DMS53 treated with DMSO at 0.1 percent for 48 hours (cell line): Measurements from ENCODE around the gene DCAF8.

Source experiments
- DNase-seq: peaks from one replicate; lab custom pipeline; 2025; ENCODE audit not compliant: unreplicated experiment; lab: John Stamatoyannopoulos, UW

The DCAF8 gene

DNA sequence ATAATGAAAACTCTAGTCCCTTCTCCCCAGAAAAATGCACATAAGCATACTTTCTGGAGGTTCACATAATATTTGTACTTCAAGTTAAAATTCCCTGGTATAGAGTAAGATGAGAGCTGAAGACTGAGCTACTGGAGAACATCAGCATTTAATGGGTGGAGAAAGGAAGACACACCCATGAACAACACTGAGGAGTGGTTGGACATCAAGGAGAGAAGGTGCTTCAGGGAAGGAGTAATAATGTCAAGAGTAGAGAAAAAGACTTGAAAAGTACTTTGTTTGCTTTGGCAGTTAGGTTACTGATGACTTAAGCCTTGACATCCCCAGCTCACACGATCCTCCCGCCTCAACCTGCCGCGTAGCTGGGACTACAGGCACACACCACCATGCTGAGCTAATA lies 35.3 kb downstream of the DCAF8 start:
- DNase-seq = no peak

GRCh38 chr1:160226623-160227022 lies 35.7 kb downstream of the DCAF8 start:
- no peak for DNase-seq

DNA sequence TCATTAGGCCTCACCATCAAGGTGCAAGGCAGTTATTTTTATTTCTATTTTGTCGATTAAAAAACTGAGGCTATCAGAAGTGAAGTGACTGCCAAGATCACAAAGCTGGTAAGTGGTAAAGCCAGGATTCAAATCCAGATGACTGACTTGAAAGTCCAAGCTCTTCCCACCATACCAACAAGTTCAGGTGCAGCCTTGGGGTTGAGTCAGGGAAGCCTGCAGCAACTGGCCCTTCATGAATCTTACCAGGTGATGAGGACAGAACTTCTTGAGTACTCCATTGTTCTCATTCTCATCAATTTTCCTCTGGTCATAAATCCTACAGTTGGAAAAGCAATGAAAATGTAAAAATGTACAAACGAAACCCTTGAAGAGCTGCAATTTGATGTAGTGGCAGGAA lies 37.0 kb downstream of the DCAF8 start:
- DNase-seq = no peak

DNA sequence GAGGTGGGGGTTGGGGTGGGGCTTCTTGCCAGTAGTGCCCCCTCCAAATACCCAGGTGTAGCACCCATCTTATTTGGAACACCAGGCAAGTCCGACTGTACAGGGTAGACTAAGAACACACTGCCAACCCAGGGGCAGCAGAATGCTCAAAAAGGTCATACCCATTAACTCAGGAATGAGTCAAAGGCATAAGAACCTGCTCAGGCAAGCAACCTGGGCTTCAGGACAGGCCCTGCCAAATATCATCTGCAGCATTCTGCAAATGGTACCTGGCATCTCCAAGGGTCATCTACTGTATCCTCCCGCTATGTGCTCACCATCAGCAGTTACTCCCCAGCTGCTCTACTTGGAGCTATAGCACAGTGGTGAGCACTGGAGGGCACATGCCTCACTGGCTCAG lies 37.7 kb downstream of the DCAF8 start:
- no peak for DNase-seq

DNA sequence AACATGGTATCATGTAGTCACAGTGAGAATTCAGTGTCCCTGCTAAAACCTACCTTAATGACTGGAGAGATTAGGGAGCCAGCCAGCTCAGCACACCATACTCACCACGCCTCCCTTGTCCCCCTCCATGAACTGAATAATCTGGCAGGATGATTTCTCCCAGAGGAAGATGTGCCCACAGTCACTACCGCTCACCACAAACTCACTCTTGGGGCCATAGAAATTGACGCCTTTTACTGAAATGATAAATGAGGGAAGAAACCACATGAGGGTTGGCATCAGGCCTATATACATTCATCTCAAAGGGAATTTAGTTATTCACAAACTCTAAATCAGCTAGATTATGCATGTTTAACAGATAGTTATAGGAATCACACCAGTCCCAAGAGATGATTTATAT lies 39.8 kb downstream of the DCAF8 start:
- DNase-seq = no peak

GRCh38 chr1:160221089-160221488 lies 41.3 kb downstream of the DCAF8 start:
- no peak for DNase-seq

DNA sequence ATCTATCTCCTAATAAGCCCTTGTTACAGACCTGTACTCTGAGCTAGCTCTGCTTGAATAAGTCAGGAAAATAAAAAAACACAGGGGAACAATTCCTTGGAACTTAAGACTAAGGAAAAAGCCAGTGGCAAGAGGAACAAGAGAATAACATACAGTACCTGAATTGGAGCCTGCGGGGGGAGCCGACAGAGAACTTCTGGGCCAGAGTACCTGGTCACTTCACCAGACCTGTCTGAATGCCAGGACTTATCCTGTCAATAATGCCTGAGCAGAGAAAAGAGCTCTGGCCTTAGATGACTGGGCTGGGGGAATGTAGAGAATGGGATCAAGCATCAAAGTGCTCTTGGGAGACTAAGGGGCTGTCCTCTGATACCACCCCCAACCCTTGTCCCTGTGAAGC lies 42.0 kb downstream of the DCAF8 start:
- no peak for DNase-seq

DNA sequence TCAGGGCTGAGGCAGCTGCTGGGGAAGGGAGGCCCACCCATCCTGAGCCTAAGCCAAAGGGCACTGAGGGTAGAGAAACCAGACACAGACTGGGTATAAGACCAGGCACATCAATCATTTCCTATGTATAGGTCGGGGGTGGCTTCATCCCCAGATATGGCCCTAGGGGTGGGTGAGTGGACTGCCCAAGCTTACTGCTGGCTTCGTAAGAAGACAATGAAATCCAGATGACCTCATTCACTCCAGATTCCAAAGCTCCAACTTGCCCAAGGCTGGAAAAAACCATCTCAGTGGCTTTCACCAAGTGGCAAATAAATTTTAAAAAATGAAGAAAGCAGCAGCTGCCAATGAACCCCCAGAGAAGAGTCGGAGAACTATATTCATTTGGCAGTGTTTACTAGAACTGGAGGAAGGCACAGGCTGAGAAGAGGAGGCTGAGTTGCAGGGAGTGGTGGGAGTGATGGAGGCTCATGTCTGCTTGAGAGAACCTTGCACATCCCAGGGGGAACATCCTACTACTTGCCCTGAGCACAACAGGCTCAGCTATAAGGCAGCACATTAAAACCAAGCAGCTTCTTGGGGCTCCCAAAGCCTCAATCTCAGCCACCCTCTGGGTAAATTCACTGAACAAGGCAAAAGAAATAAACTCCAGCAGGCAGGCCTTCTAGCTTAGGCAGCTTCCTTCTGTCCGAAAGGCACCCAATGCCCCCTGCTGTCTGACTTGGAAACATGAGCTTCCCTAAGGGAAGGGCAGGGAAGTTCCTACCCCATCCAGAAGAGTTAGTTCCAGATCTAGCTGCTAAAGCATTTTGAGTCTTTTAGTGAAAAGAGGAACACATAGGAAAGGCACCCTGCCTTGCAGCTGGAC lies 43.1 kb downstream of the DCAF8 start:
- DNase-seq = peak; percentile 13

DNA sequence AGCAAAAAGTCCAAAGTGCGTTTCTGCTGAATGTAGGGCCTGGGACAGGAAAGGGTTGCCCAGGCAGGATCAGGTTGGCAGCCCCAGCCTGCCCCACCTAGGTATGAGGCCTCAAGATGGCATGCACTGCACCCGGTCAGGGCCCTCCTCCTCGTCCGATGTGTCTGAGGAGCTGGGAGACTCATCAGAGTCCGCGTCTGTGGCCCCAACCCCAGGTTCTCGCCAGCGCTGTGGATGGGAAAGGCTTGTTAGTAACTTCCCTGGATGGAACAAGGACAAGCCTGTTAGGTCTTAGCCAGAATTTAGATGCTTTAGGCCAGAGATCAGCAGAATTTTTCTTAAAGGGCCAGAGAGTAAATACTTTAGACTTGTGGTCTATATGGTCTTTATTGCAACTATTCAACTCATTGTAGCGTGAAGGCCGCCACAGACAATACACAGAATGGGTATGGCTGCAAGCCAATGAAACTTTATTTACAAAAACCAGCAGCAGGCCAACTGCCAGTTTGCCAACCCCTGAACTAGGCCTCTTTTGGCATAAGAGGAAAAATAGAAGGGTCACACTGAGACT lies 44.8 kb downstream of the DCAF8 start:
- DNase-seq = no peak

- DNase-seq = no peak
Measured at GRCh38 chr1:160216301-160216700, 46.0 kb downstream of the DCAF8 start.

- DNase-seq = no peak
Measured at GRCh38 chr1:160214481-160215140, 47.7 kb downstream of the DCAF8 start.

- DNase-seq = no peak
Measured at GRCh38 chr1:160211046-160211790, 51.1 kb downstream of the DCAF8 start.

DNA sequence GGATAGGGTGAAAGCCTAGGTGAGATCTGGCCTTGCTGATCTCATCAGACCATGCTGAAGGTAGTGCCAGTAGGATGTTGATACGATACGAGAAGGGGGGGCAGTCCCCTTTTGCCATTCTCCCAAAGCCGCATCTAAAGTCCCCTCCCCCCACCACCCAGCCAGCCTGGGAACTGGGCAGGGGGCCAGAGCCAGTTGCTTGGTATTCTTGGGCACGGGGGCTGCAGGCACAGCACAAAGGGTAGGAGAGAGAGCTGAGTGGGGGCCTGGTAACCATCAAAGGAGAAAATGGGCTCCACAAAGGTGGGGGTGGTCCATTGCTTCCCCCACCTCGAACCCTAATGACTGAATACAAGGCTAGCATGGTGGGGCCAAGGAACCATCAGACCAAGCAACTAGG lies 51.8 kb downstream of the DCAF8 start:
- no peak for DNase-seq

- no peak for DNase-seq
Measured at GRCh38 chr1:160209321-160210046, 52.9 kb downstream of the DCAF8 start.

DNA sequence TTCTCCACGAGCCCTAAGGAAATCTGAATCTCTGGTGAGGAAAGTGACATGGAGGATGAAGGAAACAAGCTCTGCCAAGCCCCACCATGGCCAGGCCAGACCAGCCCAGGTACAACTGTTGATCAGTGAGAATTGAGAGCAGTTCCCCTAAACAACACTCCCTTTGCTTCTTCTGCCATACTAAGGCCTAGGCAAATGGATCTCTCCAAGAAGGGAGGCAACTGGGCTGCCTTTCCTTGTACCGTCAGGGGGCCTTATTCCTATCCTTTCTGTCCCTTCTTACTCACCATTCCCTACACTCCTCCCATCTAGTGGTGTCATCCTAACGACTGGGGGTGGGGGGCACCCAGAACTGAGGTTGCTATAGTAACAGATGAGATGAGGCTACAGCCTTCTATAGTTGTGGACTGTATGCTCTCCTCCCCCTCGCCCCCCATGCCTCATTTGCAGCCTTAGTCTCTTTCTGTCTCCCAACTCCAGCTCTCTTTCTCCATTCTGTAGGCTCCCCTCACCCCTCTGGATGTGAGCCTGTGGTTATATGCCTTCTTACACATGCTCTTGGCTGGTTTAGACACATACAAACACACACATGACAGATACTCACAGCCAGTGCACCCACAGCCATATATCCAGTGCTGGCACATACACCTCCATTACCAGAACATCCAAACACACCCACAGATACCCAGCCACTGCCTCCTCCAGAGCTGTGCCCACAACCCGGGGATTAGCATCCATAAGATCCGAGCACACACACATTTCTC lies 53.6 kb downstream of the DCAF8 start:
- DNase-seq = no peak

DNA sequence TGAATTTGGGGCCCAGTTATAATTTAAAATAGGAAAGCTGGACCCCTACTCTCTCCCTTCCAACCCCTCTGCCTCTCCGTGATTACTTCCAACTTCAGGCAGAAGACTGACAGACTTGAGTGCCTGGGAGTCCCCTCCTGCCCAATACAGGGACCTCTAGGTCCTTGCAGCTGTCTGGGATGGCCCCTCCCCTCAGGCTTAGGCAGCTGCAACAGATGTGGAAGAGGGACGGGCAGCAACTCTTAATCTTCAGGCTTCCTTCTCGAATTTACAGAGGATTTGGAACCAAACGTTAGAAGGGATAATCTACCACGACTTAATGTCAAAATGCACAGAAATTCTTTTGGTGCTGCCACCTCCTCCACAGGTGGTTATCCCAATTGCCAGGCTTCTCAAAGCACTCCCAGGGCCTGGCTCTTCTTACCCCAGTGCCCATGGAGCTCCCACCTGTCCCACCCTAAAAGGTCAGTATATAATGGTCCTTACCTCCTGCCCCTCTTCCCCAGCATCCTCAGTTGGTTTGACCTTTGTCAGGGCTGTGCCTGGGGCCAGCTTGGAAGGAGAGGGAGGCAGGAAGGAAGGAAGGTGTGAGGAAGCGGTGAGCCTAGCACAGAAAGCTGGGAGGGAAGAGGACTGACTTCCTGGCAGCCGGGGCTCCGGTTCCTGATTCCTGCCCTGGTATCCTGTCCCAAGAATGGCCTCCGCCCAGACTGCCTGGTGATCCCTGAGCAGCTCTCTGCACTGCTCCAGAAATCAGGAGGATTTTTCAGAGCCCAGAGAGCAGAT lies 54.4 kb downstream of the DCAF8 start:
- no peak for DNase-seq

- no peak for DNase-seq
Measured at GRCh38 chr1:160207118-160207650, 55.2 kb downstream of the DCAF8 start.

- DNase-seq = no peak
Measured at GRCh38 chr1:160206421-160207117, 55.8 kb downstream of the DCAF8 start.

GRCh38 chr1:160206036-160206389 lies 56.3 kb downstream of the DCAF8 start:
- no peak for DNase-seq
